ENCODE results near the gene ROBO3.

The ROBO3 gene

DNA sequence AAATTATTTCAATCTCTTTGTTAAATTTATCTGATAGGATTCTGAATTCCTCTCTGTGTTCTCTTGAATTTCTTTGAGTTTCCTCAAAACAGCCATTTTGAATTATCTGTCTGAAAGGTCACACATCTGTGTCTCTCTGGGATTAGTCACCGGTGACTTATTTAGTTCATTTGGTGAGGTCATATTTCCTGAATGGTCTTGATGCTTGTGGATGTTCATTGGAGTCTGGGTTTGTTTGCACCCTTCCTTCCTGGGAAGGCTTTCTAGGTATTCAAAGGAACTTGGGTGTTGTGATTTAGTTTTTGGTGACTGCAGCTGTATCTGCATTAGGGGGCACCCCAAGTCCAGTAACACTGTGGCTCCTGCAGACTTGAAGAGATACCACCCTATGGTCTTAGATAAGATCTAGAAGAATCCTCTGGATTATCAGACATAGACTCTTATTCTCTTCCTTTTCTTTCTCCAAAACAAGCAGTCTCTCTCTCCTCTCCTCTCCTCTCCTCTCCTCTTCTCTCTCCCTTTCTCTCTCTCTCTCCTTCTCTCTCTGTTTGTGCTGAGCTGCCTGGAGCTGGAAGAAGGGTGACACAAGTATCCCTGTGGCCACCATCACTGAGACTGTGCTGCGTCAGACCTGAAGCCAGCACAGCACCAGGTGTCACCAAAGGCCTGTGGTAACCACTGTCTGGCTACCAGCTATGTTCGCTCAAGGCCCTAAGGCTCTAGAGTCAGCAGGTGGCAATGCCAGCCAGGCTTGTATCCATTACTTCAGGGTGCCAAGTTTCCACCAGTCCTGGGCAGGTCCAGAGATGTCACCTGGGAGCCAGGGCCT is 50.5 kb downstream of the ROBO3 start:
- Histone ChIP-seq H3K27ac (ENCODE audit: low read depth, low read length, severe bottlenecking) (no peak overlapping the region), H3K4me3 (ENCODE audit: extremely low read depth, insufficient read depth, low read length, poor library complexity, severe bottlenecking) (no peak overlapping the region), H3K36me3 (ENCODE audit: control insufficient read depth, insufficient read depth, low read length) (no peaks in the 10 kb centered on the region), H3K9me3 (ENCODE audit: control insufficient read depth, low read length) (peaks cover 5% of the 10 kb centered on the region), H3K4me1 (ENCODE audit: control insufficient read depth, insufficient read depth, low read length, poor library complexity, severe bottlenecking) (peaks cover 6% of the 10 kb centered on the region)
- 91 to 97% methylated on average over 2 to 3 of the region's 3 CpGs for WGBS, 2 experiments (ENCODE audit: insufficient coverage in 2 of 2)

DNA sequence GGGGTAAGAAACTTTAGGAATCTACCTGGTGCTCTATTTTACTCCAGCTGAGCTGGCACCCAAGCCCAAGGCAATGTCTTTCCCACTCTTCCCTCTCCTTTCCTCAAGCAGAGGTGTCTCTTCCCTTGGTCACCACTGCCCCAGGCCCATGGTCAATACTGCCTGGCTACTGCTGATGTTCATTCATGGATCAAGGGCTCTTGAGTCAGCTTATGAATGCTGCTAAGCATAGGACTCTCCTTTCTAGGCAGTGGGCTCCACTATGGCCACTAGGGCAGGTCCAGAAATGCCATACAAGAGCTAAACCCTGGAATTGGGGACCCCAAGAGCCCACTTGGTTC is 51.1 kb downstream of the ROBO3 start:
- H3K9me3 ChIP-seq (ENCODE audit: control insufficient read depth, low read length), result peaks cover 5% of the 10 kb centered on the region
- H3K4me3 ChIP-seq (ENCODE audit: extremely low read depth, insufficient read depth, low read length, poor library complexity, severe bottlenecking), result no peak overlapping the region
- no peak overlapping the region for H3K27ac ChIP-seq (ENCODE audit: low read depth, low read length, severe bottlenecking)
- peaks cover 6% of the 10 kb centered on the region for H3K4me1 ChIP-seq (ENCODE audit: control insufficient read depth, insufficient read depth, low read length, poor library complexity, severe bottlenecking)
- H3K36me3 ChIP-seq (ENCODE audit: control insufficient read depth, insufficient read depth, low read length), result no peaks in the 10 kb centered on the region

DNA sequence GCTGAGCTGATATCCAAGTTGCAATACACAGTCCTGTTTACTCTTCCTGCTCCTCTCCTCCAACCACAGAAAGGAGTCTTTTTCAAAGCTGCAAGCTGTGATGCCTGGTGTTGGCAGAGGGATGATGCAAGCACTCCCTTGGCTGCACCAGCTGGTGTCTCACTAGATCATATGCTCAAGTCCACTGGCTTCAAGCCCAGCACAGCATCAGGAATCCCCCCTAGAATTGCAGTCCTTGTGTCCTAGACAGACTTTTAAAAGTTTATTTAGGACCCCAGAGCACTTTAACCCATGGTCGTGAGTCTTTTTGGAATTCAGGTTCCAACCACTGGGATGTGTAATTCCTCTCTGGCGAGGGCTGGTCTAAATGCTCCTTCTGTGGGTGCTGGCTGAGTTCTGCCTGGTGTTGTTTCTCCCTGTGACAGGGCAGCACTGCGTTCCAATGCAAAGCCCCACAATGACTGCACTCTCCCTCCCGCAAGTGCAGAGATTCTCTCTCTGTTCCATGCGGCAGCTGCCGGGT is 51.9 kb downstream of the ROBO3 start:
- 83 to 92% methylated on average over 2 to 3 of the region's 6 CpGs for WGBS, 2 experiments (ENCODE audit: insufficient coverage in 2 of 2)

DNA sequence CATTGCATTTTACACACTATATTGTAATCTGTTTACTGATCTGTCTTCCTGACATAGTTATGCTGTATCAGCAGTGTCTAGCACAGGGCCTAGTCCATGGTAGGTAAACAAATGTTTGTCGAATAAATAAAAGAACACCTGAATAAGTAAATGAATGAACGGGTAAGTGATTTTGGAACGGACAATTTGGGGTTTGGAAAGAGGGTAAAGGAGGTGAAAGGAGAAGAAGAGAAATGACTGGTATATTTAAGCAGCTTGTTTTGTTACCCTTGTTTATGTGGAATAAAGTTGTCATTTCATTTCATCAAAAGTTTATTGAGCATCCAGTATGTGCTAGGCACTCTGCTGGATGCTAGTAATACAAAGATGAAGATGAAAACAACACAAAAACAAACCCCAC is 53.7 kb downstream of the ROBO3 start, which contains the start of gene HEPN1:
Gene HEPN1, plus strand, starts transcription at position 301 of the 400 bp plus-strand sequence.
- no peak within 1 kb of the TSS for H3K27ac ChIP-seq (ENCODE audit: low read depth, low read length, severe bottlenecking)
- peaks cover 10% of the 10 kb centered on the region for H3K4me1 ChIP-seq (ENCODE audit: control insufficient read depth, insufficient read depth, low read length, poor library complexity, severe bottlenecking)
- H3K9me3 ChIP-seq (ENCODE audit: control insufficient read depth, low read length), result no peaks in the 10 kb centered on the region
- no peak within 1 kb of the TSS for H3K4me3 ChIP-seq (ENCODE audit: extremely low read depth, insufficient read depth, low read length, poor library complexity, severe bottlenecking)
- WGBS, 2 experiments (ENCODE audit: insufficient coverage in 2 of 2), result 87 to 88% methylated on average over 3 of the region's 3 CpGs
- no peaks in the 10 kb centered on the region for H3K36me3 ChIP-seq (ENCODE audit: control insufficient read depth, insufficient read depth, low read length)

More for the DNA sequence above, 51.9 kb downstream of the ROBO3 start:
- Histone ChIP-seq H3K27ac (ENCODE audit: low read depth, low read length, severe bottlenecking) (no peak overlapping the region), H3K9me3 (ENCODE audit: control insufficient read depth, low read length) (peaks cover 2% of the 10 kb centered on the region), H3K4me1 (ENCODE audit: control insufficient read depth, insufficient read depth, low read length, poor library complexity, severe bottlenecking) (peaks cover 10% of the 10 kb centered on the region), H3K36me3 (ENCODE audit: control insufficient read depth, insufficient read depth, low read length) (no peaks in the 10 kb centered on the region), H3K4me3 (ENCODE audit: extremely low read depth, insufficient read depth, low read length, poor library complexity, severe bottlenecking) (no peak overlapping the region)

DNA sequence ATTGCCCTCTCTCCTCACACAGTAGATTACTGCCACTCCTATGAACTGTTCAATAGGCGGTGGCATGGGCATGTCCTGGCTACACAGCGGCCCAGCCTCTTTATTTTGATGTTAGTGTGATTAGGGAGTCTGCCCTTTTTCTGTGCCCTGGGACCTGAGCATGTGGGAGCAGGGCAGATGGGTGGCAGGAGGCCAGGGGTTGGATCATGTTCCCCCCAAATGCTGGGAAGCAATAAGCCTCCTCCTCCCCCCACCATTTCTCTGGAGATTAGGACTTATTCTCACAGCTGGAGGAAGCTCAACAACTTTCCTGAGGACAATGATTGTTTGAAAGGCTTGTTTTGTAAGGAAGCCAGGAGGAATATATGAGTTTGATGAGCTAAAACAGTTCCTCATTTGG is 54.7 kb downstream of the ROBO3 start:
- no CpG with 5 or more reads among the region's 2 CpGs for WGBS, 2 experiments (ENCODE audit: insufficient coverage in 2 of 2)
- Histone ChIP-seq H3K9me3 (ENCODE audit: control insufficient read depth, low read length) (no peaks in the 10 kb centered on the region), H3K4me3 (ENCODE audit: extremely low read depth, insufficient read depth, low read length, poor library complexity, severe bottlenecking) (no peak overlapping the region)

DNA sequence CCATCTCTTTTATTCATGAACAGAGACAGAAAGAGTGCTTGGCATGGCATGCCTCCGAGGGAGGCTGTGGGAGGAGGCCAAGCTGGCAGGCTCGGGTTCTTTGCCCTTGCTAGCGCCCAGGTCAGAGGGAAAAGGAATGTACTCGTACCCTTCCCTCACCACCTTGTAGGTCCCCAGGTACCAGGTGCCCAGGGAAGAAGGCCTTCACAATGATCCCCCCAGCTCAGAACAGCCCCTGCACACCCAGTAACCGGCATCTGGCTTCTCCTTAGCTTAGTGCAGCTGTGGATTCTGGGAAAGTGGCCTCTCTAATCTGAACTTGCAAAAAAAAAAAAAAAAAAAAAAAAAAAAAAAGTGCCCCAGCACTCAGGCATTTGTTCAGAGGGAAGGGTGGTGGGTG is 55.1 kb downstream of the ROBO3 start:
- Histone ChIP-seq H3K36me3 (ENCODE audit: control insufficient read depth, insufficient read depth, low read length) (no peaks in the 10 kb centered on the region), H3K27ac (ENCODE audit: low read depth, low read length, severe bottlenecking) (no peak overlapping the region), H3K9me3 (ENCODE audit: control insufficient read depth, low read length) (no peaks in the 10 kb centered on the region), H3K4me3 (ENCODE audit: extremely low read depth, insufficient read depth, low read length, poor library complexity, severe bottlenecking) (no peak overlapping the region), H3K4me1 (ENCODE audit: control insufficient read depth, insufficient read depth, low read length, poor library complexity, severe bottlenecking) (peaks cover 10% of the 10 kb centered on the region)
- 94 to 100% methylated on average over 3 of the region's 5 CpGs for WGBS, 2 experiments (ENCODE audit: insufficient coverage in 2 of 2)

More for the DNA sequence above, 54.7 kb downstream of the ROBO3 start:
- no peaks in the 10 kb centered on the region for H3K36me3 ChIP-seq (ENCODE audit: control insufficient read depth, insufficient read depth, low read length)
- no peak overlapping the region for H3K27ac ChIP-seq (ENCODE audit: low read depth, low read length, severe bottlenecking)
- H3K4me1 ChIP-seq (ENCODE audit: control insufficient read depth, insufficient read depth, low read length, poor library complexity, severe bottlenecking), result peaks cover 10% of the 10 kb centered on the region

DNA sequence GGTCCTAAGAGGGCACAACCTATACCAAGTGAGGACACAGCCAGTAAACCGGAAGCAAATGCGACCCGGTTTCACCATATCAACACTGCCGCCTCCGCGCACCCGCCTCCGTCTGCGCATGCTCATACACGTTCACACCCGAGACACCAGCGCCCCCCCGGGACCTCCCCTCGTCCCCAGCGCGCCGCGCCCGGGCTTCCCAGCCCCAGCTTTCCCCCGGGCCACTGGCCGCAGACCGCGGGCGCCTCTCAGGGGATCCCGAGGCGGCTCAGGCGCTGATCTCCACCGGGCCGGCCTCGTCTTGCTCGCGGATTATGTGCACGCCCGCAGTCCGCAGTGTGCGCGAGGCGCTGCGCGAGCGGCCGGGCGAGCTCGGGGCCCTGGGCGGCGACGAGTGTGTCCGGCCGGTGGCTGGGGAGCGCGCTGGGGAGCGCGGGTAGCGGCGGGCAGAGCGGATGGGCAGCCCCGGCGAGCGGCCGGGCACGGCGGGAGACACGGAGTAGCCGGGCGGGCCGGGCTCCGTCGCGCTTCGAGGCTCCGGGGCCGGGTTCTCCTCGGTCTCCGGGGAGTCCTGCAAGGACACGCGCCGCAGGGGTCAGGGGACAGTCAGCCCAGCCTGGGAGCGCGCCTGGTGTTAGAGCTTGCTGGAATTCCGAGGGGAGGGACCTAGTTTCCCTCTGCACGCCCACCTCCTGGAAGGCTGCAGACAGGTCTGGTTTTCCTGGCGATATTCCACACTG is 55.8 kb downstream of the ROBO3 start:
- no peaks in the 10 kb centered on the region for H3K9me3 ChIP-seq (ENCODE audit: control insufficient read depth, low read length)
- peak overlapping the region; percentile 45 for H3K4me3 ChIP-seq (ENCODE audit: extremely low read depth, insufficient read depth, low read length, poor library complexity, severe bottlenecking)
- WGBS, 2 experiments (ENCODE audit: insufficient coverage in 2 of 2), result 2 to 3% methylated on average over 66 to 73 of the region's 82 CpGs
- H3K4me1 ChIP-seq (ENCODE audit: control insufficient read depth, insufficient read depth, low read length, poor library complexity, severe bottlenecking), result peaks cover 5% of the 10 kb centered on the region
- peak overlapping the region; percentile 51 for H3K27ac ChIP-seq (ENCODE audit: low read depth, low read length, severe bottlenecking)
- no peaks in the 10 kb centered on the region for H3K36me3 ChIP-seq (ENCODE audit: control insufficient read depth, insufficient read depth, low read length)

DNA sequence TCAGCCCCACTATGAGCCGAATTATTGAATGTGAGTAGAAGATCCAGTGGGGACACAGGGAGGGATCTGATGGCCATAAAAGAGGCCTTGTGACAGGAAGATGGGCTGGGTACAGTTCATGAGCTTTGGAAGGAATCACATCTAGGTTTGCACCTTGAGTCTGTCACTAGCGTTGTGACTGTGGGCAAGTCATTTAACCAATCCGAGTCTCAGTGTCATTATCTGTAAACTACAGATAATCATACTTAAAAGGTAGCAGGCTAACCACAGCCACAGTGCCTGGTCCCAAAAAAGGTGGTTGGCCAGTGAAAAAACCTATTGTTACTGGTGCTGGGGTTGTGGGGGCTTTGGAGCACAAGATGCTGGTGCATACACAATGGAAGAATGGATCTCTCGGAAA is 57.6 kb downstream of the ROBO3 start:
- no peak overlapping the region for H3K4me3 ChIP-seq (ENCODE audit: extremely low read depth, insufficient read depth, low read length, poor library complexity, severe bottlenecking)
- no peaks in the 10 kb centered on the region for H3K9me3 ChIP-seq (ENCODE audit: control insufficient read depth, low read length)
- WGBS, 2 experiments (ENCODE audit: insufficient coverage in 2 of 2), result 94 to 100% methylated on average over 1 to 2 of the region's 4 CpGs

DNA sequence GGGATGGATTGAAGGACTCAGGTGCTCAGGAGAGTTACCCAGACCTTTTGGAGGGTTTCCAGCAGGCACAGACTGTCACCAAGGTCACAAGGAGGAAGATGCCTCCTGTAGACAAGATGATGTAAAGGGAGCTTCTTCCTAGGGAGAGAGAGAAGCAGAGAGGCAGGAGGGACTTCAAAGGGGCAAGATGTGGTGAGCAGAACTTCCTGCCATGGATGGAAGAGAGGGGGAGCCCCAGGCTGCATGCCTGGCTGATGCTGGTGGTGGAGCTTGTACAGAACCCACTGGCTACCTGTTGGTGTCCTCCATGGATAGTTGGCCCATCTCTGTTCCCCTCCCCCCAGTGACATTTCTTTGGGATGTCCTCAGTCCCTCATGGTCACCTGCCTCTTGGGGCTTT is 58.1 kb downstream of the ROBO3 start:
- Histone ChIP-seq H3K9me3 (ENCODE audit: control insufficient read depth, low read length) (no peaks in the 10 kb centered on the region), H3K36me3 (ENCODE audit: control insufficient read depth, insufficient read depth, low read length) (no peaks in the 10 kb centered on the region), H3K4me3 (ENCODE audit: extremely low read depth, insufficient read depth, low read length, poor library complexity, severe bottlenecking) (no peak overlapping the region), H3K4me1 (ENCODE audit: control insufficient read depth, insufficient read depth, low read length, poor library complexity, severe bottlenecking) (peaks cover 4% of the 10 kb centered on the region), H3K27ac (ENCODE audit: low read depth, low read length, severe bottlenecking) (no peak overlapping the region)

More for the DNA sequence above, 57.6 kb downstream of the ROBO3 start:
- Histone ChIP-seq H3K4me1 (ENCODE audit: control insufficient read depth, insufficient read depth, low read length, poor library complexity, severe bottlenecking) (peaks cover 4% of the 10 kb centered on the region), H3K36me3 (ENCODE audit: control insufficient read depth, insufficient read depth, low read length) (no peaks in the 10 kb centered on the region), H3K27ac (ENCODE audit: low read depth, low read length, severe bottlenecking) (no peak overlapping the region)

DNA sequence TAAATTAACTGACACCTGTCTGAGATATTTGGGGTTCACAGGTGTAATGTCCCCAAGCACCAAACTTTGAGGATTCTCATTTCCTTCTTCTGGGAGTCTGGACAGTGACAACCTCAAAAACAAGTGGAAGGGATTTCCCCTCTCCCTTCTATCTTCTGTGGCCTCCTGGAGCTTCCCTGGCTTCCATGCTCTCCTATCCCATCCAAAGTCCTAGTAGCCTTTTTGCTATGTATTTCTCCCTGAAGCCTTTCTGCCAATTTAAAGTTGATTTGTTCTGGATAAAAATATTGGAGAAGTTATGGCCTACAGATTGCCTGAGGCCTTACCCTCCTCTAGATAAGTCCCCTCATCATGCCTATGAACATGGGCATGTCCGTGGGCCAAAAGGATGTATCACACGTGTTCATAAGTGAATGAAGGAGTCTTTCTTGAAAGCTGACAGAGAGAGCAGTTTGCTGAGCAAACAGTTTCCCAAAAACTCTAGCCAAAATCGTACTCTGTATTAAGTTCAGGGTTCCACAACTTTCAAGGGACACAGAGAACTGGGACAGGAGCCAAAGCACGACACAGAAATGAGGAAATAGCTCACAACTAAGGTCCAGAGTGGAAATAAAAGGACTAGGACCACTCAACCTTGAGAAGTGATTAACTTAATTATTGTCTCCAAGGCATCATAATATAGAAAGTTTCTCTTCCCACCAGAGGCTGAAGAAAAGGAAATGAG is 63.9 kb downstream of the ROBO3 start:
- Histone ChIP-seq H3K9me3 (ENCODE audit: control insufficient read depth, low read length) (no peaks in the 10 kb centered on the region), H3K4me3 (ENCODE audit: extremely low read depth, insufficient read depth, low read length, poor library complexity, severe bottlenecking) (no peak overlapping the region), H3K36me3 (ENCODE audit: control insufficient read depth, insufficient read depth, low read length) (no peaks in the 10 kb centered on the region), H3K4me1 (ENCODE audit: control insufficient read depth, insufficient read depth, low read length, poor library complexity, severe bottlenecking) (no peaks in the 10 kb centered on the region), H3K27ac (ENCODE audit: low read depth, low read length, severe bottlenecking) (no peak overlapping the region)
- 72 to 77% methylated on average over 2 of the region's 4 CpGs for WGBS, 2 experiments (ENCODE audit: insufficient coverage in 2 of 2)

Measured in mesodermal cell (in vitro differentiated cells).